ENCODE results near the gene RUNX2.

GRCh38 chr6:45472382-45472781 is 144.3 kb downstream of the RUNX2 start:
- TF ChIP-seq BHLHE40 (IDR thresholded peaks at IDR 0.05; ENCODE audit: borderline replicate concordance), result no peak
- TF ChIP-seq HDGF (IDR thresholded peaks at IDR 0.05; ENCODE audit: borderline replicate concordance), result no peak
- TF ChIP-seq FOXK2 (IDR thresholded peaks at IDR 0.05), result no peak
- TF ChIP-seq ELF4 (IDR thresholded peaks at IDR 0.05), result no peak
- TF ChIP-seq FOXM1 (IDR thresholded peaks at IDR 0.05; ENCODE audit: borderline replicate concordance), result no peak
- TF ChIP-seq SUZ12 (IDR thresholded peaks at IDR 0.05), result no peak
- TF ChIP-seq TARDBP (IDR thresholded peaks at IDR 0.05), result no peak
- no peak for TF ChIP-seq PKNOX1 (IDR thresholded peaks at IDR 0.05)
- TF ChIP-seq SP1 (IDR thresholded peaks at IDR 0.05), result no peak
- no peak for TF ChIP-seq ZNF384 (IDR thresholded peaks at IDR 0.05)

All from HEK293T (cell line).